H1 (cell line): ENCODE results near the gene CDK16.

ENCODE experiments used
- BACH1 ChIP-seq: IDR thresholded peaks from 2 replicates; pipeline ENCODE4 v1.6.1; 2012; ENCODE audit warnings: low read length, improper control_type of control experiment
- EP300 ChIP-seq, 2 experiments: IDR thresholded peaks; 1 replicate in 1 of 2; 2 replicates in 1 of 2; pipeline ENCODE4 v1.6.1; 2011 to 2012; ENCODE audit warnings: low read depth in 2 of 2, low read length in 2 of 2, mild to moderate bottlenecking in 2 of 2, borderline replicate concordance in 1 of 2, inconsistent platforms in 1 of 2, moderate library complexity in 1 of 2
- EZH2 ChIP-seq: fragments of 200-600 bp; sonication (generic); IDR thresholded peaks from 2 replicates; pipeline ENCODE4 v1.7.1; 2012; ENCODE audit warnings: low read depth, mild to moderate bottlenecking, moderate library complexity, low read length, inconsistent platforms; ENCODE audit not compliant: severe bottlenecking
- JUND ChIP-seq: IDR thresholded peaks from 2 replicates; pipeline ENCODE4 v1.6.1; 2011; ENCODE audit warnings: mild to moderate bottlenecking, improper control_type of control experiment, low read length
- MAFK ChIP-seq: IDR thresholded peaks from 2 replicates; pipeline ENCODE4 v1.6.1; 2012; ENCODE audit warnings: low read depth, mild to moderate bottlenecking, improper control_type of control experiment, low read length
- POLR2A ChIP-seq, 2 experiments: IDR thresholded peaks; 1 replicate in 1 of 2; 2 replicates in 1 of 2; pipeline ENCODE4 v1.6.1; 2011; ENCODE audit warnings: low read depth in 2 of 2, low read length in 2 of 2, mild to moderate bottlenecking in 2 of 2; ENCODE audit errors: control extremely low read depth in 1 of 2
- POLR2AphosphoS5 ChIP-seq: IDR thresholded peaks from 2 replicates; pipeline ENCODE4 v1.6.1; 2011; ENCODE audit warnings: low read depth, low read length
- RNF2 ChIP-seq: fragments of 200-900, 300-1000 bp; sonication (generic); IDR thresholded peaks from 2 replicates; pipeline ENCODE4 v1.7.1; 2016; ENCODE audit warnings: borderline replicate concordance, low read depth, mild to moderate bottlenecking, antibody characterized with exemption, low read length; ENCODE audit not compliant: poor library complexity, severe bottlenecking; ENCODE audit errors: missing control alignments
- TEAD4 ChIP-seq: IDR thresholded peaks from 2 replicates; pipeline ENCODE4 v1.6.1; 2012; ENCODE audit warnings: low read depth, low read length, inconsistent platforms, mixed read lengths
- YY1 ChIP-seq: IDR thresholded peaks from 2 replicates; pipeline ENCODE4 v1.6.1; 2011; ENCODE audit warnings: low read depth, mild to moderate bottlenecking, low read length
- TF ChIP-seq, protein P1 (sequence below), 3 experiments: IDR thresholded peaks; 1 replicate in 2 of 3; 2 replicates in 1 of 3; pipeline versions ENCODE4 v1.5.1 to v1.6.1; 2011; ENCODE audit warnings: low read length in 3 of 3, mild to moderate bottlenecking in 3 of 3, inconsistent platforms in 2 of 3, low read depth in 1 of 3, moderate library complexity in 1 of 3; ENCODE audit not compliant: insufficient read depth in 1 of 3; ENCODE audit errors: control extremely low read depth in 1 of 3
- TF ChIP-seq, protein P2 (sequence below): IDR thresholded peaks from 2 replicates; pipeline ENCODE4 v1.6.1; 2012; ENCODE audit warnings: inconsistent platforms
- TF ChIP-seq, protein P3 (sequence below): IDR thresholded peaks from 2 replicates; pipeline ENCODE4 v1.6.1; 2011; ENCODE audit warnings: low read depth, mild to moderate bottlenecking, low read length; ENCODE audit not compliant: insufficient read depth

DNA sequence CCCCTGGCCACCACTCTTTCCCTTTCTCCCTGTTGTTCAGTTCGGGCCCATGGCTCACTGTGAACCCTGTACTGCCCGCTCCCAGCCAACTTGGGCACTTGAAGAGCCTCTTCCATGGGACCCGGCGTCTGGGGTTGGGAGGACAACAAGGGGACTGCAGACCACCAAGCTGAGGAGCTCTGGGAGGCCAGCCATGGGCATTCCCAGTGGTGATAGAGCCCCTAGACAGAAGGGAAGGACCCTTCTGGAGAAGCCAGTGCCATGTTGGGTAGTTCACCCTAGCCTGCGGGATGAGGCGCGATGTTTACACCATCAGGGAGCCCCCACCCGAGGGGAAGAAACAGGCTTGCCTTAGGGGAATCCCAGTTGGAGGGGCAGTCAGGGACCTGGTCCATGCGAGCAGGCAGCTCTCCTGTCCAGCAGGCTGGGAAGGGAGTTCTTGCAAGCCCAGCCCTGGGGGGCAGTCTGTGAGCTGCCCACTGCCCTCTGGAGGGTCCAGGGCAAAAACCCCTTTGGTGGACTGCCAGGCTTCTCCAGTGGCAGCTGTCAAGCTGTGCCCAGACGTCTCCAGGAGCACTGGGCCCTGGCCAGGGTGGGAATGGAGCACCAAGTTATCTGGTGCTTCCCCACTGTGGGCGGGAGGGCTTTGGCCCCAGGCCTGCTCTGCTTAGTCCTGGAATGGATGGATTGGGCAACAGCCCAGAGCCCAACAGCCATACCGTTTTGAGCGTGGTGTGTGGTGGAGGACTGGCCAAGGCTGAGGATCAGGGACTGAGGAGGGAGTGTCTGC, 48.6 kb upstream of the CDK16 start:
- TF ChIP-seq BACH1 (no peak), EZH2 (no peak), RNF2 (no peak), TEAD4 (no peak), JUND (no peak), POLR2AphosphoS5 (no peak), MAFK (no peak), POLR2A (IDR thresholded peaks at IDR 0.05; ENCODE audit: control extremely low read depth in 1 of 2, low read depth in 2 of 2, low read length in 2 of 2) (no peak), YY1 (no peak), EP300 (IDR thresholded peaks at IDR 0.05; ENCODE audit: borderline replicate concordance in 1 of 2, low read depth in 2 of 2, low read length in 2 of 2) (no peak)
- TF ChIP-seq, protein P1, sequence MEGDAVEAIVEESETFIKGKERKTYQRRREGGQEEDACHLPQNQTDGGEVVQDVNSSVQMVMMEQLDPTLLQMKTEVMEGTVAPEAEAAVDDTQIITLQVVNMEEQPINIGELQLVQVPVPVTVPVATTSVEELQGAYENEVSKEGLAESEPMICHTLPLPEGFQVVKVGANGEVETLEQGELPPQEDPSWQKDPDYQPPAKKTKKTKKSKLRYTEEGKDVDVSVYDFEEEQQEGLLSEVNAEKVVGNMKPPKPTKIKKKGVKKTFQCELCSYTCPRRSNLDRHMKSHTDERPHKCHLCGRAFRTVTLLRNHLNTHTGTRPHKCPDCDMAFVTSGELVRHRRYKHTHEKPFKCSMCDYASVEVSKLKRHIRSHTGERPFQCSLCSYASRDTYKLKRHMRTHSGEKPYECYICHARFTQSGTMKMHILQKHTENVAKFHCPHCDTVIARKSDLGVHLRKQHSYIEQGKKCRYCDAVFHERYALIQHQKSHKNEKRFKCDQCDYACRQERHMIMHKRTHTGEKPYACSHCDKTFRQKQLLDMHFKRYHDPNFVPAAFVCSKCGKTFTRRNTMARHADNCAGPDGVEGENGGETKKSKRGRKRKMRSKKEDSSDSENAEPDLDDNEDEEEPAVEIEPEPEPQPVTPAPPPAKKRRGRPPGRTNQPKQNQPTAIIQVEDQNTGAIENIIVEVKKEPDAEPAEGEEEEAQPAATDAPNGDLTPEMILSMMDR (IDR thresholded peaks at IDR 0.05; ENCODE audit: control extremely low read depth in 1 of 3, insufficient read depth in 1 of 3, low read depth in 1 of 3, low read length in 3 of 3), result no peak
- TF ChIP-seq, protein P2, sequence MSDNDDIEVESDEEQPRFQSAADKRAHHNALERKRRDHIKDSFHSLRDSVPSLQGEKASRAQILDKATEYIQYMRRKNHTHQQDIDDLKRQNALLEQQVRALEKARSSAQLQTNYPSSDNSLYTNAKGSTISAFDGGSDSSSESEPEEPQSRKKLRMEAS, result no peak
- TF ChIP-seq, protein P3, sequence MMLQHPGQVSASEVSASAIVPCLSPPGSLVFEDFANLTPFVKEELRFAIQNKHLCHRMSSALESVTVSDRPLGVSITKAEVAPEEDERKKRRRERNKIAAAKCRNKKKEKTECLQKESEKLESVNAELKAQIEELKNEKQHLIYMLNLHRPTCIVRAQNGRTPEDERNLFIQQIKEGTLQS, result no peak
